Mucosa of gallbladder (tissue), 1 donor: ENCODE measurements around the gene DGKH. TPM values are rescaled to one million over a fixed set of nuclear protein-coding genes. Genes with fewer than 3 reads are reported as not detected.
"Not testable (repeated sequence)": the region's sequence is repeated elsewhere in the genome, so short reads cannot be mapped to it uniquely, and the experiment has no call there.

Experiments
- DNase-seq: peaks from one replicate; pipeline ENCODE4 v3.0.0-alpha.2; 2020; ENCODE audit warnings: low spot score
- total RNA-seq: library from RNA; stranded (reverse); gene quantifications from one replicate; pipeline ENCODE4 v1.2.1, GENCODE V29; 2021
- donor health status: DM: no; HTN: no; CAD: no.

The DGKH gene
- total RNA-seq, 1 donor from 2014 or later: 16.8 TPM

DNA sequence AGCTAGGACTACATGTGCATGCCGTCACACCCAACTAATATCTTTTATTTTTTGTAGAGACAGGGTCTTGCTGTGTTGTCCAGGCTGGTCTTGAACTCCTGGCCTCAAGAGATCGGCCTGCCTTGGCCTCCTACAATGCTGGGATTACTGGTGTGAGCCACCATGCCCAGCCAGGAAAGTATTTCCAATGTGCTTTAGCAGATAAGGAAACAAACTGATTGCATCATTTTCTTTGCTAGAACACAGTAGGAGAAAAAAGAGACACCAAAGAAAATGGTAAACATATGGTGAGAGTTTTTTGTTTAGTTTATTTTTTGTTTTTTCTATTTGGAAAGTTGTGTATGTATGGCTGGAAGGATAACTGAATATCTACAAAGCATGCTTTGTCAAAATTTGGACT is 176.6 kb downstream of the DGKH start:
- DNase-seq: no peak

GRCh38 chr13:42226759-42227158 is 178.3 kb downstream of the DGKH start:
- not testable (repeated sequence) for DNase-seq

DNA sequence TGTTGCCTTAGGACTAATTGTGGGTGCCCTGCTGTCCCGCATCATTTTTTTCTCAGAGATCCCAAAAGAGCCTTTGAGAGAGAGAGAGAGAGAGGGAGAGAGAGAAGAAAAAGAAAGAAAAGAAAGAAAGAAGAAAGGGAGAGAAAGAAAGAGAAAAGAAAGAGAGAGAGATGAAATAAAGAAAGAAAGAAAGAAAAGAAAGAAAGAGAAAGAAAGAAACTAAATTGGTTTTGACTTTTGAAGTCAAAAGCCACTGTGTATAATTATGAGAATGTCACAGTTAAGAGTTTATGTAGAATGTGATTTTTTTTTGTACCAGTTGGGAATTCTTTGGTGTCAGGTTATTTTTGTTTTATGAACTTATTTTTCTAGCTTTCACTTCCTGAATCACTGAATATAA is 180.1 kb downstream of the DGKH start:
- no peak for DNase-seq

DNA sequence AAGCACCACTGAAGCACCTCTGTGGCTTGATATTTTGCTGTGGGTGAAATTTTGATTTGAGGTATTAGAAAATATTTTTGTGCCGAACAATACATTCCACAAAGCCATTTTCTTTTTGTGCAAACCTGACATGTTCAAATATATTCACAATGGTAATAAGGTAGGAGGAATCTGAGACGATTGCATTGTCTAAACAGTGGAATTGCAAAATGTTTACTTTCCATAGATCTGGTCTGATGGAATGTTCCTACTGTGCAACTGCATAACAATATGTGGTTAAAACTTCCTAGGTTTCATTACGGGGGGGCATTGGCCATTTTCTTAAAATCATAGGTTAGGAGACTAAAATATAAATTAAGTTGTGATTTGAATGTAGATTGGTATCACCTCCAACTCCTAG is 180.8 kb downstream of the DGKH start:
- DNase-seq: no peak

GRCh38 chr13:42232671-42233070 is 184.2 kb downstream of the DGKH start:
- no peak for DNase-seq

- DNase-seq: no peak
Observed at GRCh38 chr13:42233726-42234125, 185.3 kb downstream of the DGKH start.

- no peak for DNase-seq
Observed at GRCh38 chr13:42239161-42239560, 190.7 kb downstream of the DGKH start.

DNA sequence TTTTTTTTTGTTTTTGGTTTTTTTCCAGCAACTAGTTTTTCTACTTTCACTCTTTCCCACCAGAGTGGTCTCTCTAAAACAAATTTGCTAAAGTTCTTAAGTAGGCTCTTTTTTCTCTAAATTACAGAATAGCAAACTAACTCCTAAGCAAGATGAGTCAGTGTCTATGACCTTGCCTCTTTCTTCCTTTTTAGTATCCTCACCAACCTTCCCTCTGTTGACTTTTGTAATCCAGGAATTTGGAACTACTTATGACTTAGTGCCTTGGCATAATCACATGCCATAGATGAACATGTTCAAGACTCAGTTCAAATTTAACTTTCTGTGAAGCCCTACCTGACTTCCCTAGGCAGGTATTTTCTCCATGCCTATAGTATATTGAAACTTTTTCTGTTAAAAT is 191.2 kb downstream of the DGKH start:
- no peak for DNase-seq

- no peak for DNase-seq
Observed at GRCh38 chr13:42246541-42246940, 198.1 kb downstream of the DGKH start.

- no peak for DNase-seq
Observed at GRCh38 chr13:42247883-42248282, 199.4 kb downstream of the DGKH start.

GRCh38 chr13:42255886-42256285 is 207.4 kb downstream of the DGKH start:
- DNase-seq: no peak

- DNase-seq: no peak
Observed at GRCh38 chr13:42258747-42259146, 210.3 kb downstream of the DGKH start.

DNA sequence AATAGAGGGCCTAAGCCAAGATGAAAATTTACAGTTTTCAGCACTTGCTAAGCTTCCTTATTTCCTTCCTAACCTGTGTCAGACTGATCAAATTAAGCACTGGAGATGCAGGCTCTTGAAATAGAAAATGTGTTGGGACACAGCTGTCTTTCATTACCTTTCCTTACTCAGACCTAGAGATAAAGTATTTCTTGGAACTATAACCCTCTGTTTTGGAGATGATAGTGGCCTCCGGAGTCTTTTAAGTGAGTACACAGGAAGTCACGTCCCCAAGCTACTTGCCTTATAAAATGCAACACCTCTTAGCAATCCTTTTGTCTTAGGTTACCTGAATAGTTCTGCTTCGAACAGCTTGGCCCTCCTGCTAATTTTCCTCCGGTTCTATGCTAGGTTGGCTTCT is 211.1 kb downstream of the DGKH start:
- DNase-seq: no peak

DNA sequence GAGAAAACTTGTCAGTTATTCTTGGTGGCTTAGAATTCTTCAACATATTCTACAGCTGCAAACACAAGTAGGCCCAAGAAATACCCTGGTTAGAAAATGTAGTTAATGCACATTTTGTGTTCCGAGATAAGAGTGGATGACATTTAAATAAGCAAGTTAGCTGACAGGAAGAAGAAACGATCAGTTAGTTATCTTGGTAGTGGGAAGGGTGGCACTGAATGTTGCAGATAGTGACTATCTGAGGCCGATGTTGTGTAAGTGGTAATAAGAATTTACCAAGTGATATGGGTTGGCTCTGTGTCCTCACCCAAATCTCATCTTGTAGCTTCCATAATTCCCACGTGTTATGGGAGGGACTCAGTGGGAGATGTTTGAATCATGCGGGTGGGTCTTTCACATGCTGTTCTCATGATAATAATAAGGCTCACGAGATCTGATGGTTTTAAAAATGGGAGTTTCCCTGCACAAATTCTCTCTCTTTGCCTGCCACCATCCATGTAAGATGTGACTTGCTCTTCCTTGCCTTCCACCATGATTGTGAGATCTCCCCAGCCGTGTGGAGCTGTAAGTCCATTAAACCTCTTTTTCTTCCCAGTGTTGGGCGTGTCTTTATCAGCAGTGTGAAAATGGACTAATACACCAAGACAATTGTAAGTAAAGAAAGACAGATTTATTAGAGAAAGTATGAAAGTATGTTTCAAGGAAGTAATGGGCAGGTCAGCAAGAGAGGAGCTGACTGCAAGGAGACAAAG is 212.6 kb downstream of the DGKH start:
- no peak for DNase-seq

DNA sequence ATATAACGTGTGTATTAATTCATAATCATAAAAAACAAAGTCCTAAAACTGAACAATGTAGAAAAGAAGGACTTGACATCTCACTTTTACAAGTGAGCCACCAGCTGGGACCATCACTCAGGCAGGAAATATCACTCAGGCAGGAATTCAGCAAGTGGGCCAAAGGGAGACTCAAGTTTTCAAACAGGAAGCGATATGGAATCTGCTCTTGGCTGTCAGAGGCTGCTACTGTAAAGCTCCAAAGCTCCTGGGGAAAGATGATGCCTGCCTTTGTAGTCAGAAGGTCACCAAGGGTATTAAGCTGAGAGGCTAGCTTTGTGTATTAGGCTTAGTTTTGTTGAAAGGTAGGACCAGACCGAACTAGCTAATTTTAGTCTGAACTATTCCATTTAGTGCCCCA is 218.0 kb downstream of the DGKH start:
- no peak for DNase-seq

- no peak for DNase-seq
Observed at GRCh38 chr13:42270160-42270856, 221.9 kb downstream of the DGKH start.

- no peak for DNase-seq
Observed at GRCh38 chr13:42270857-42271215, 222.4 kb downstream of the DGKH start.

- peak; percentile 96 for DNase-seq
Observed at GRCh38 chr13:42271337-42272114, 223.1 kb downstream of the DGKH start.

DNA sequence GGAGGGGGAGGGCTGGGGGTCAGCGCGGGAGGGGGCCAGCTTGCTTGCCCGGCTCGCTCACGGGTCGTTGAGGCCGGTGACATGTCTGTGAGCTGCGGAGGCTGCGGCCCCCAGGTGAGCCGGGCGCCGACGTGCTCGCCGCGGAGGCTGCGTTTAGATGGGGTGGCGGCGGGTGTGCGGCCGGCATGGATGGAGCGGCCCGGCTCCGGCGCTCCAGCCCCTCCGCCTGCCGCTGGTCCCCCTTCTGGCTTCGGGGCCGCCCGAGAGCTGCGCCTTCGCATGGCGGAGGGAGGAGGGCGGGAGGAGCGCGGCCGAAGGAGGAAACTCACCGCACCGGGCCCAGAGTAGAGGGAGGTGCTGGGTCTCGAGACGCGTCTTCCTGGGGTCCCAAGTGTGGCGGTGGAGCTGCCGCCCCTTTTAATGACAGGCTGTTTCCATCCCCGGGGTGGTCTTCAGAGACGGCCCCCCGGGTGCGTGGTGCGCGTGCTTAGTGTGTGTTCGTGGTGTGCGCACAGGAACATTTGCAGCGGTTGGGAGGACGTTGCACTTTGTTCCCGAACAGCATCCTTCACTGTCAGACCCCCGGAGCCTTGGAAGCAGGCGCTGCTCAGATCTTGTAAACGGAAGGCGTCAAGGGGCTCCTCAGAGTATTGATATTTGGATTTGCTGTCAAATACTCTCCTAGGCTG is 223.8 kb downstream of the DGKH start, which contains the start of gene AKAP11:
TSS of gene AKAP11 (plus strand) at position 38 of the 689 bp plus-strand sequence. CDS start 14,197 bp downstream, outside the sequence.
- DNase-seq: peak; percentile 23

DNA sequence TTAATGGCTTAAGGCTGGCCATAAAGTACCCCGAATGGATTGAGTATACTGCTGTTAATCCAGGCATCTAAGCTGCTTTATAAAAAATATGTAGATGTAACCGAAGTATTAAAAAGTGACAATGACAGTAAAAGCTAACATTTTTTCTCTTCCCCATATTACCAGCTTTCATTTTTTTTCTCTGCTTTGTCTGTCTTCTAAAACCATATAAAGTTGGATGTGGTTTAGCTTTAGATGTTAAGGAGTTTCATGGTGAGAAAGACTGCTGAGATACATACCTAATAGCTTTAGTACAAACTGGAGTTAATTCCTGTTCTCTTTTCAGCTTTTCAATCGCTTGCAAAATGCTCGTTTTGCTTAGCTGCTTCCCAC is 224.3 kb downstream of the DGKH start:
- no peak for DNase-seq

GRCh38 chr13:42274386-42275097 is 226.1 kb downstream of the DGKH start:
- no peak for DNase-seq
